HAP-1 (cell line): ENCODE data around the gene IPP.

ENCODE experiments used
- DNase-seq, 2 experiments: peaks; one replicate each; pipeline ENCODE4 v3.0.0-alpha.2; 2016 to 2020; ENCODE audit warnings: low spot score in 2 of 2
- H3K27me3 ChIP-seq: fragments of 250-450 bp; sonication (Bioruptor Pico); 2 replicates; pipeline ENCODE4 v1.5.1; 2020; ENCODE audit warnings: low read depth, mild to moderate bottlenecking, moderate library complexity
- H3K36me3 ChIP-seq: fragments of 250-450 bp; sonication (Bioruptor Pico); replicated peaks from 2 replicates; pipeline ENCODE4 v1.5.1; 2020; ENCODE audit warnings: mild to moderate bottlenecking
- H3K4me1 ChIP-seq: fragments of 250-450 bp; sonication (Bioruptor Pico); 2 replicates; pipeline ENCODE4 v1.5.1; 2020; ENCODE audit warnings: mild to moderate bottlenecking
- H3K4me3 ChIP-seq: fragments of 250-450 bp; sonication (Bioruptor Pico); 2 replicates; pipeline ENCODE4 v1.5.1; 2020; ENCODE audit warnings: mild to moderate bottlenecking, moderate library complexity
- H3K9me3 ChIP-seq: fragments of 250-450 bp; sonication (Bioruptor Pico); 2 replicates; pipeline ENCODE4 v1.5.1; 2020; ENCODE audit warnings: mild to moderate bottlenecking, moderate library complexity
- in situ Hi-C: fragments of 300-500 bp; cut with MboI; formaldehyde crosslinking; loops from 3 replicates; pipeline ENCODE4 v1.14.3; 2020; ENCODE audit warnings: low sequenced_read_pairs, inconsistent platforms, mixed read lengths

The IPP gene

DNA sequence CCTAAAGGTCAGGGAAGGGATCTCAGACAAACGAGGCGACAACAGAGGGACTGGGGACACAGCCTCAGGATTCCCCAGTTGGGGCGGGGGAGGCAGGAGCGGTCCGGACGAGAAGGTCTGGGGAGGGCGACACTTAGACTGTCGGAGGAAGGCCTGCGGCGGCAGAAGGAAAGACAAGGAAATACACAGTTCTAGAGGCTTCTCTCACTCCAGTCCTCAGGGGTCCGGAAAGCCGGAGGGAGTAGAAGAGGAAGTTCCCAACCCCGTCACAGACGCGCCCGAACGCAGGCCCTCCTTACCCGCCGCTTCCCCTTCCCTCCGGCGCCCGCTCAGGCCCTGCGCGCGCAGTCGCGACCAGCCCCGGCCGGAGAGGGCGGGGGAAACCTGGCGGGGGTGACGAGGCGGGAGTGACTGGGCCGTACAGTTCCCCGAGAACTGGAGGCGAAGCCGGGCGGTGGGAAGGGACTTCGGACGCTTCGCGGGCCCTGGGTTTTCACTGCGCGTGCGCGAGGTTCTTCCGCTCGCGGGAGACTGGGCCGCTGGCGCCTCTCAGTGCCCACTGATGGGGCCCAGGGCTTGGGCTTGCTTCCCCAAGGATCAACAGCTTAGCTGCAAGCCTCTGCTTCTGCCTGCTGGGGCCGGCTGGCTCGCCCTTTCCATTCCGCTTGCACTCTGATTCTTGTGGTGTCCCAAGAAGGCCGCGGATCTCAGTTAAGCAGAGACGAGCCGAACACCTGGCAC, at the start of gene IPP:
Gene IPP (minus strand): TSS at position 356 of the 741 bp plus-strand sequence. CDS start 4,242 bp downstream, outside the sequence.
- Histone ChIP-seq H3K36me3 (no peaks in the 10 kb centered on the region), H3K27me3 (no peaks in the 10 kb centered on the region), H3K4me1 (peaks cover 9% of the 10 kb centered on the region; the same call in 1 of the 2 replicates), H3K4me3 (peak within 1 kb of the TSS; percentile 49), H3K9me3 (peaks cover 13% of the 10 kb centered on the region)
- in situ Hi-C loops, result no loop called here
- DNase-seq, result peak; percentile 97

GRCh38 chr1:45796946-45797345, 46.5 kb upstream of the IPP start:
- DNase-seq, result peak; percentile 73 to 95
- Histone ChIP-seq H3K9me3 (no peaks in the 10 kb centered on the region), H3K4me3 (no peak overlapping the region), H3K4me1 (peaks cover 21% of the 10 kb centered on the region), H3K27me3 (no peaks in the 10 kb centered on the region), H3K36me3 (no peaks in the 10 kb centered on the region)
- in situ Hi-C loops, result no loop called here

- H3K9me3 ChIP-seq, result no peaks in the 10 kb centered on the region
- H3K4me3 ChIP-seq, result no peak overlapping the region
- peaks cover 24% of the 10 kb centered on the region for H3K4me1 ChIP-seq
- in situ Hi-C loops, result no loop called here
- no peaks in the 10 kb centered on the region for H3K36me3 ChIP-seq
- DNase-seq, result no peak
- no peaks in the 10 kb centered on the region for H3K27me3 ChIP-seq
Observed at GRCh38 chr1:45796381-45796780, 45.9 kb upstream of the IPP start.

- in situ Hi-C loops, result no loop called here
- Histone ChIP-seq H3K4me1 (peaks cover 30% of the 10 kb centered on the region), H3K4me3 (no peak overlapping the region), H3K27me3 (no peaks in the 10 kb centered on the region), H3K9me3 (no peaks in the 10 kb centered on the region), H3K36me3 (no peaks in the 10 kb centered on the region)
- no peak for DNase-seq
Observed at GRCh38 chr1:45793942-45794604, 43.6 kb upstream of the IPP start.

- no peaks in the 10 kb centered on the region for H3K36me3 ChIP-seq
- no peaks in the 10 kb centered on the region for H3K27me3 ChIP-seq
- no peak for DNase-seq
- H3K4me3 ChIP-seq, result no peak overlapping the region
- in situ Hi-C loops, result no loop called here
- peaks cover 25% of the 10 kb centered on the region for H3K4me1 ChIP-seq
- no peaks in the 10 kb centered on the region for H3K9me3 ChIP-seq
Observed at GRCh38 chr1:45792744-45793143, 42.3 kb upstream of the IPP start.

GRCh38 chr1:45789601-45790000, 39.1 kb upstream of the IPP start:
- in situ Hi-C loops, result no loop called here
- H3K4me3 ChIP-seq, result no peak overlapping the region

DNA sequence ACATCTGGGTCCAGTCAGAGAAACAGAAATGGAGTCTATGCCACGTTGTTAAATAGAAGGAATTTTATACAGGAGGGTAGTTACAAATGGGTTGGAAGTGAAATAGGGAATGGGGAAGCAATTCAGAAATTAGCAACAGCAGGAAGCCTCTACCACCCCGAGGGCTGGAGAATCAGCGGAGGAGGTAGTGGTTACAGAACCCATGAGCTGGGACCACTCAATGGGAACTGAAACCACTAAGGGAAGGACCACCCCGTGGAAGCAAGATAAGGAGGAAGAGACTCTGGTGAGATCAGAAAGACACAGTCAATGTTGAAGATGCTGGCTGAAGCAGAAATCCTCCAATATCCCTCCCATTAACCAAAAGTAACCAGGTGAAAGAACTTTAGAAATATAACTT, 37.5 kb upstream of the IPP start:
- no peak for DNase-seq
- no peaks in the 10 kb centered on the region for H3K9me3 ChIP-seq
- H3K27me3 ChIP-seq, result no peaks in the 10 kb centered on the region
- peaks cover 9% of the 10 kb centered on the region for H3K4me1 ChIP-seq
- no peak overlapping the region for H3K4me3 ChIP-seq
- no peaks in the 10 kb centered on the region for H3K36me3 ChIP-seq
- in situ Hi-C loops, result no loop called here

More at GRCh38 chr1:45789601-45790000, 39.1 kb upstream of the IPP start:
- H3K36me3 ChIP-seq, result no peaks in the 10 kb centered on the region
- no peak for DNase-seq
- peaks cover 12% of the 10 kb centered on the region for H3K4me1 ChIP-seq
- H3K9me3 ChIP-seq, result no peaks in the 10 kb centered on the region
- no peaks in the 10 kb centered on the region for H3K27me3 ChIP-seq

DNA sequence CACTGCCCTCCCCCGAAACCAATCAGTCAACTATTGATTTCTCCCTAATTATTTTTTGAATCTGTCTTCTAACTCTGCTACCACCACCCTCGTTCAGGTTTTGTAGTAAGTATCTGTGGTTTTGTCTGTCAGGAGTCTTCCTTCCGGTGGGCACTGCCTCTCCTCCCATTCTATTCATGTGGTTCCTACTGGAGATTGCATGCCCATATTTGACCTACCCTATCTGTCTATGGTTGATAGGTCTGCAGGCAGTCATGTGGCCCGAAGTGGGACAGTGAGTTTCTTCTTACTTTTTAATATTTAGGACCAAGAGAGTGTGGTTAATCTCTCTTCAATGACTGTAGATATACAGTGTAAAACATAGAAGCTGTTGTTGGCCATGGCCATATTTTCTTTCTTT, 35.1 kb upstream of the IPP start:
- Histone ChIP-seq H3K4me1 (no peaks in the 10 kb centered on the region), H3K4me3 (no peak overlapping the region), H3K9me3 (no peaks in the 10 kb centered on the region), H3K36me3 (no peaks in the 10 kb centered on the region), H3K27me3 (no peaks in the 10 kb centered on the region)
- in situ Hi-C loops, result no loop called here
- no peak for DNase-seq

GRCh38 chr1:45775794-45776193, 25.3 kb upstream of the IPP start:
- no peaks in the 10 kb centered on the region for H3K9me3 ChIP-seq
- in situ Hi-C loops, result no loop called here

GRCh38 chr1:45772971-45773370, 22.5 kb upstream of the IPP start:
- Histone ChIP-seq H3K27me3 (no peaks in the 10 kb centered on the region), H3K4me3 (no peak overlapping the region), H3K4me1 (no peaks in the 10 kb centered on the region), H3K9me3 (no peaks in the 10 kb centered on the region), H3K36me3 (no peaks in the 10 kb centered on the region)
- in situ Hi-C loops, result no loop called here
- DNase-seq, result no peak

More at GRCh38 chr1:45775794-45776193, 25.3 kb upstream of the IPP start:
- Histone ChIP-seq H3K27me3 (no peaks in the 10 kb centered on the region), H3K36me3 (no peaks in the 10 kb centered on the region), H3K4me3 (no peak overlapping the region), H3K4me1 (no peaks in the 10 kb centered on the region)
- DNase-seq, result no peak

GRCh38 chr1:45769261-45769932, 18.9 kb upstream of the IPP start:
- Histone ChIP-seq H3K27me3 (no peaks in the 10 kb centered on the region), H3K4me1 (no peaks in the 10 kb centered on the region), H3K36me3 (no peaks in the 10 kb centered on the region), H3K9me3 (no peaks in the 10 kb centered on the region), H3K4me3 (no peak overlapping the region)
- in situ Hi-C loops, result no loop called here
- no peak for DNase-seq

- no peak for DNase-seq
- H3K9me3 ChIP-seq, result no peaks in the 10 kb centered on the region
- H3K4me3 ChIP-seq, result no peak overlapping the region
- in situ Hi-C loops, result no loop called here
- no peaks in the 10 kb centered on the region for H3K4me1 ChIP-seq
- H3K36me3 ChIP-seq, result no peaks in the 10 kb centered on the region
- H3K27me3 ChIP-seq, result no peaks in the 10 kb centered on the region
Observed at GRCh38 chr1:45767035-45767434, 16.6 kb upstream of the IPP start.

DNA sequence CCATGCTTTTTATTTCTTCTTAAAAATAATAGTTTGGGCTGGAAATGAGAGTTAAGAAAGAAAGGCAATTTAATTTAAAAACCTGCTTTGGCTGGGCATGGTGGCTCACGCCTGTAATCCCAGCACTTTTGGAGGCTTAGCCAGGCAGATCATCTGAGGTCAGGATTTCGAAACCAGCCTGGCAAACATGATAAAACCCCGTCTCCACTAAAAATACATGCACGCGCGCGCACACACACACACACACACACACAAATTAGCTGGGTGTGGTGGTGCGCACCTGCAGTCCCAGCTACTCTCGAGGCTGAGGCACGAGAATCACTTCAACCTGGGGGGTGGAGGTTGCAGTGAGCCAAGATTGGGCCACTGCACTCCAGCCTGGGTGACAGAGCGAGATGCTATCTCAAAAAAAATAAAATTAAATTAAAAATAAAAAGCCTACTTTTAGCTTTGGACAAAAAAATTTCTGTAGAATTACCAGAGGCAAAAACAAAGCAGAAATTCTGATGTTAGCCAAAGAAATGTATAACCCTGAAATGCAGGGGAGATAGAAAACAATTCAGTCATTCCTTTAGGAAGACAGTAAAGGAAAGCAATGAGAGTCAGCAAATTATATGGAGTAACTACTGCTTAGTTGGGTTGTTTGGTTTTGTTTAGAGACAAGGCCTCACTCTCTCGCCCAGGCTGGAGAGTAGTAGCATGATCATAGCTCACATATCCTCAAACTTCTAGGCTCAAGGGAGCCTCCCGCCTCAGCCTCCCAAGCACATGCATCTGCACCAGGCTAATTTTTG, 15.7 kb upstream of the IPP start:
- Histone ChIP-seq H3K4me1 (no peaks in the 10 kb centered on the region), H3K9me3 (0 out of 2 replicates have a peak, but pooled peaks cover 2% of the 10 kb centered on the region), H3K36me3 (no peaks in the 10 kb centered on the region), H3K4me3 (no peak overlapping the region), H3K27me3 (no peaks in the 10 kb centered on the region)
- in situ Hi-C loops, result no loop called here
- DNase-seq, result no peak
